ENCODE data around the gene ERMP1. TPM values are rescaled to one million over a fixed set of nuclear protein-coding genes. Genes with fewer than 3 reads are reported as not detected.
A peak's percentile ranks its signal among the peaks of the same experiment; 100 is the strongest.

ERMP1 gene
- total RNA-seq, 1 donor from 2014 or later = 10.2 TPM

- TF ChIP-seq CTCF (IDR thresholded peaks at IDR 0.05; ENCODE audit: insufficient read depth, low read length, poor library complexity, severe bottlenecking) = peak; percentile 20
- Histone ChIP-seq H3K36me3 (ENCODE audit: control insufficient read depth, insufficient read depth, low read length) (peaks cover 1% of the 10 kb centered on the region), H3K27me3 (ENCODE audit: control insufficient read depth, insufficient read depth, low read length) (no peaks in the 10 kb centered on the region), H3K4me3 (ENCODE audit: low read depth, low read length) (no peak overlapping the region)
- DNase-seq (ENCODE audit: low read depth) = no peak
These were observed 59.5 kb downstream of the ERMP1 start for GRCh38 chr9:5773324-5773999.

DNA sequence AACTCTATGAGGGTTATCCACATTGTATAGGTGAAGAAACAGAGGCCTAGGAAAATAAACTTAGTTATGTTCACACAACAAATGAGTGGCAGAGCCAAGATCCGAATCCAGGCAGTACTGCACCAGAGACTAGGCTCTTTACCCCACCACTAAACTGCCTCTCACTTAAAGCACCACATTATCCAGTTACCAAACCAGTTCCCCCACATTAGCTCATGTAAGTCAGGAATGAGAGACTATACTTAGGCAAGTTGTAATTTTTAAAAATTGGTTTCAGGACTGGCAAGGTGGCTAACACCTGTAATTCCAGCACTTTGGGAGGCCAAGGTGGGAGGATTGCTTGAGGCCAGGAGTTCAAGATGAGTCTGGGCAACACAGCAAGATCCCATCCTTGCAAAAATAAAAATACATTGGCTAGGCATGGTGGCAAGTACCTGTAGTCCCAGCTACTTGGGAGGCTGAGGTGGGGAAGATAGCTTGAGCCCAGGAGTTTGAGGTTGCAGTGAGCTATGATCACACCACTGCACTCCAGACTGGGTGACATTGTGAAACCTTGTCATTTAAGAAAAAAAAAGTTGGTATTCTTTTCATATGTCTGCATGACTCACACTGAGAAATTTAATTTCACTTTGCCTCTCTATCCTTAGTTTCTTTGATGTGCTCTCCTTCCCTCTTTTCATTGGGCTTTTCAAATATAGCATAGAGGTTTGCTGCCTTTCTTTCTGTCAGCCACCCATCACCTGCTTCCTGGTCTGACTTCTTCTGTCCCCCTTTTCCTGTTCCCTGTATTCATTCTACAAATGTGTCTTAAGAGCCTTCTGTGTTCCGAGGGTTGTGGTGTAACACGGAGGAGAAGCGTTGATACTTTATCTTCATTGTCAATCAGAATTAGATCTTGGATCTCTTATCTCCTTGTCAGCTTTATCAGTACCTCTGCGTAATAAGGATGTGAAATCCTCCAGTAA, 64.7 kb downstream of the ERMP1 start:
- TF ChIP-seq CTCF (IDR thresholded peaks at IDR 0.05; ENCODE audit: insufficient read depth, low read length, poor library complexity, severe bottlenecking) = no peak
- Histone ChIP-seq H3K4me3 (ENCODE audit: low read depth, low read length) (no peak overlapping the region), H3K27me3 (ENCODE audit: control insufficient read depth, insufficient read depth, low read length) (no peaks in the 10 kb centered on the region), H3K36me3 (ENCODE audit: control insufficient read depth, insufficient read depth, low read length) (peaks cover 1% of the 10 kb centered on the region)
- DNase-seq (ENCODE audit: low read depth) = no peak

DNA sequence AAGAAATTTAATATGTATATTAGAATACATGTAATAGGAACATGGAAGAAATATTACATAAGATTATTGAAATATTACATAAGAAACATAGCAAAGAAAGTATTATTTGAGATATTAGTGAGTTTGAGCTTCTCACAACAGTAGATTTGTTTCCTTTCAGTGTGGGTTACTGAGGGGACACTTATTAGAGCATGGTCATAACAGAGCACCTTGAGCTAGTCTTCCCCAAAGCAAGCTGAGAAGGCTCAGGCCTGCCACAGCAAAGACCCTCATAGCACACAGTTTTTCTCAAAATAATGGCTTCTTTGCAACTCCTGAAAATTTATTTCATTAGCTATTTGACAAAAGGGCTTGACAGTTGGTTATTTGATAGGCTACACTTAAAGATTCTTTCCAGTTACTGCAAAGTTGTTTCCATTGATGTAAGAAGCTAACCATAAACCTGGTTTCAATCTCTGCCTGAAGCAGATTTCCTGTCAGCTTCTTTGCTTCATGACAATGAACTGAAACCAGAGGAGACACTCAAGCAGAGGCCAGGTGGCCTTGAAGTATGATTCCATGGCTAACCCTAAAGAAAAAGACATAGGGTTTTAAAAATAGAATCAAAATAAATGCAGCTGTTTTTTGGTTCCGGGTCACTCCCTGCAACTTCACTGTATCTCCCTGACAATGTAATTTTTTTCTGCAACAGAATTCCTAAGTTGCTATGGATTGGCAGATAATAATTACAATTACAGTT, 68.6 kb downstream of the ERMP1 start:
- no peaks in the 10 kb centered on the region for H3K36me3 ChIP-seq (ENCODE audit: control insufficient read depth, insufficient read depth, low read length)
- no peak overlapping the region for H3K4me3 ChIP-seq (ENCODE audit: low read depth, low read length)
- no peaks in the 10 kb centered on the region for H3K27me3 ChIP-seq (ENCODE audit: control insufficient read depth, insufficient read depth, low read length)
- DNase-seq (ENCODE audit: low read depth) = no peak
- TF ChIP-seq CTCF (IDR thresholded peaks at IDR 0.05; ENCODE audit: insufficient read depth, low read length, poor library complexity, severe bottlenecking) = no peak

DNA sequence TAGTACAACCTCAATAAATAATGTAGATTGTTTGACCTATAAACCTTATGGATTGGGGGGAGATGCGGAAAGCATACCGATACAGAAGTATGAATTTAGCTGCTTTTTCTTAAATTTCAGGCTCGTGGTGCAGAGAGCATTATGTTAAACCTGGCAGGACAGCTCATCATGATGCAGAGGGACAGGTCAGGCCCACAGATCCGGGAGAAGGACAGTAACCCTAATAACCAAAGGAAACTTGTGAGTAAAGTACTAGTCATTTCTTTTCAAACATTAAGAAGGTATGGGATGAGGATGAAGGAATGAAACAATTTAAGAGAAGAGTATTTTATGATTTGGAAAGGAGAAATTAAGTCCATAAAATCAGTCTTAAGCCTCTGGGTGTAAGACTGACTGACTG, 70.5 kb downstream of the ERMP1 start:
- TF ChIP-seq CTCF (IDR thresholded peaks at IDR 0.05; ENCODE audit: insufficient read depth, low read length, poor library complexity, severe bottlenecking) = no peak
- DNase-seq (ENCODE audit: low read depth) = no peak
- H3K36me3 ChIP-seq (ENCODE audit: control insufficient read depth, insufficient read depth, low read length) = no peaks in the 10 kb centered on the region
- no peak overlapping the region for H3K4me3 ChIP-seq (ENCODE audit: low read depth, low read length)
- no peaks in the 10 kb centered on the region for H3K27me3 ChIP-seq (ENCODE audit: control insufficient read depth, insufficient read depth, low read length)

GRCh38 chr9:5760338-5760737, 72.6 kb downstream of the ERMP1 start:
- DNase-seq (ENCODE audit: low read depth) = no peak
- Histone ChIP-seq H3K27me3 (ENCODE audit: control insufficient read depth, insufficient read depth, low read length) (no peaks in the 10 kb centered on the region), H3K36me3 (ENCODE audit: control insufficient read depth, insufficient read depth, low read length) (no peaks in the 10 kb centered on the region), H3K4me3 (ENCODE audit: low read depth, low read length) (no peak overlapping the region)
- TF ChIP-seq CTCF (IDR thresholded peaks at IDR 0.05; ENCODE audit: insufficient read depth, low read length, poor library complexity, severe bottlenecking) = no peak

Data from kidney epithelial cell (primary cell).